GM12892 (cell line): ENCODE data around the gene IPO11.

Experiments used
- POLR2AphosphoS5 ChIP-seq: IDR thresholded peaks from 2 replicates; pipeline ENCODE4 v1.6.1; 2011; ENCODE audit warnings: low read depth, low read length, control low read depth
- TAF1 ChIP-seq: IDR thresholded peaks from 2 replicates; pipeline ENCODE4 v1.6.1; 2011; ENCODE audit warnings: low read depth, mild to moderate bottlenecking, control low read depth, low read length, borderline replicate concordance

- TF ChIP-seq TAF1 = no peak
- TF ChIP-seq POLR2AphosphoS5 = no peak
These were observed 214.0 kb downstream of the IPO11 start for GRCh38 chr5:62626534-62626933.
